Spleen (tissue), 7 donors: ENCODE results near the gene ATP1B3.

Source experiments
- CTCF ChIP-seq, 11 experiments: fragments of 200-600 bp in 7 of 11; fragments of 450-650 bp in 4 of 11; sonication (generic) in 4 of 11; IDR thresholded peaks in 8 of 11; conservative IDR thresholded peaks in 3 of 11; 1 replicate in 7 of 11; 2 replicates in 4 of 11; pipeline versions ENCODE4 v1.4.0 to v1.8.0; 2016 to 2021; ENCODE audit warnings: antibody characterized with exemption in 11 of 11, inconsistent platforms in 4 of 11, mild to moderate bottlenecking in 1 of 11
- POLR2A ChIP-seq, 3 donors: fragments of 450-650 bp; IDR thresholded peaks; one replicate each; pipeline ENCODE4 v1.5.1; 2017; ENCODE audit warnings: antibody characterized with exemption in 3 of 3, mild to moderate bottlenecking in 1 of 3
- donor health status: DM: no; HTN: no; CAD: no; lungs with moderate emphysema.
- donor health status: DM: no; HTN: no; CAD: no.
- donor health status: DM: no; HTN: no; CAD: no.

GRCh38 chr3:141963301-141963700 lies 86.9 kb downstream of the ATP1B3 start:
- TF ChIP-seq CTCF (IDR thresholded peaks at IDR 0.05 in 8 of 11, conservative IDR thresholded peaks at IDR 0.05 in 3 of 11) (no peak), POLR2A (IDR thresholded peaks at IDR 0.05) (no peak)
